Prostate gland (tissue), 2 donors: Measurements from ENCODE around the gene IRF2. TPM values are rescaled to one million over a fixed set of nuclear protein-coding genes. Genes with fewer than 3 reads are reported as not detected.

Experiments
- DNase-seq: peaks from one replicate; pipeline ENCODE4 v3.0.0-alpha.2; 2019; ENCODE audit warnings: low spot score
- H3K27ac ChIP-seq, 2 donors: fragments of 200-600 bp; sonication (generic); 2 replicates each; pipeline ENCODE4 v1.5.1; 2017 to 2019
- H3K27me3 ChIP-seq: fragments of 200-600 bp; sonication (generic); replicated peaks from 2 replicates; pipeline ENCODE4 v1.5.1; 2019; ENCODE audit not compliant: insufficient read depth
- H3K36me3 ChIP-seq, 2 donors: fragments of 200-600 bp; sonication (generic); 1 replicate in 1 of 2; 2 replicates in 1 of 2; pipeline versions ENCODE4 v1.5.1 to v1.8.1; 2017 to 2019
- H3K4me1 ChIP-seq: fragments of 200-600 bp; sonication (generic); replicated peaks from 2 replicates; pipeline ENCODE4 v1.5.1; 2019
- H3K4me3 ChIP-seq, 2 donors: fragments of 200-600 bp; sonication (generic); 2 replicates each; pipeline ENCODE4 v1.5.1; 2017 to 2019
- H3K9me3 ChIP-seq: fragments of 200-600 bp; sonication (generic); 2 replicates; pipeline ENCODE4 v1.5.1; 2017
- CTCF ChIP-seq, 4 experiments: fragments of 200-600 bp in 2 of 4; fragments of 450-650 bp in 2 of 4; sonication (generic) in 2 of 4; IDR thresholded peaks; 1 replicate in 3 of 4; 2 replicates in 1 of 4; pipeline ENCODE4 v1.5.1; 2016 to 2019; ENCODE audit warnings: antibody characterized with exemption in 4 of 4, mild to moderate bottlenecking in 2 of 4, moderate library complexity in 2 of 4
- POLR2A ChIP-seq: fragments of 450-650 bp; IDR thresholded peaks from one replicate; pipeline ENCODE4 v1.6.1; 2016; ENCODE audit warnings: antibody characterized with exemption, mild to moderate bottlenecking
- POLR2AphosphoS5 ChIP-seq: sonication (generic); formaldehyde crosslinking; IDR thresholded peaks from one replicate; pipeline ENCODE4 v1.6.1; 2017; ENCODE audit warnings: antibody characterized with exemption
- WGBS: methylation state at CpG from one replicate; pipeline ENCODE4 v1.1.5; 2018; 5-methylcytosine and 5-hydroxymethylcytosine counted together
- intact Hi-C: fragments of 100-400 bp; cut with DNase I; formaldehyde crosslinking; loops from one replicate; pipeline ENCODE4 v1.14.2; 2022
- total RNA-seq, 2 donors: library from RNA; depleted of rRNA; stranded (reverse); fragments of >200 nt; gene quantifications; one replicate each; pipeline ENCODE4 v1.1.0, GENCODE V29; 2016

IRF2 gene
- total RNA-seq, 2 donors from 2014 or later: 40.7 to 49.9 TPM

- intact Hi-C loops: no loop called here
- WGBS: 97% methylated on average over 5 of the region's 5 CpGs
- Histone ChIP-seq H3K27ac (no peak overlapping the region), H3K36me3 (no peaks in the 10 kb centered on the region), H3K4me1 (peaks cover 4% of the 10 kb centered on the region), H3K27me3 (no peaks in the 10 kb centered on the region), H3K4me3 (no peak overlapping the region), H3K9me3 (no peaks in the 10 kb centered on the region)
- no peak for DNase-seq
- TF ChIP-seq POLR2A: no peak
- no peak for TF ChIP-seq POLR2AphosphoS5
- TF ChIP-seq CTCF (IDR thresholded peaks at IDR 0.05): no peak
Measured at GRCh38 chr4:184463856-184464255, 10.5 kb downstream of the IRF2 start.

DNA sequence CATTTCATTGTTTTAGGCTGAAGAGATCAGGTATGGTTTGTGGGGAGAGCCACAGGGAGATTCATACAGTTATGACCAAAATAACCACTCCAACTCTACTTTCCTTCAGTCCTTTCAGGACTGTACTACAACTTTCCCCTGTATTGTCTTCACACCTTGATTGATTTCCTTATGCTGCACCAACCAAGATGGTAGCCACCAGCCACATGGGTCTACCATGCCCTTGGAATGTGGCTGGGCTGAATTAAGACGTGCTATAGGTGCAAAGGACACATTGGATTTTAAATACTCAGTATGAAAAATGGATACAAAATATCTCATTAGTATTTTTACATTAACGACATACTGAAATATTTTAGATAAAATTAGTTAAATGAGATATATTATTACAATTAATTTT is 11.2 kb downstream of the IRF2 start:
- no peak overlapping the region for H3K4me3 ChIP-seq
- no peak overlapping the region for H3K27ac ChIP-seq
- no peaks in the 10 kb centered on the region for H3K36me3 ChIP-seq
- TF ChIP-seq POLR2A (no peak), CTCF (IDR thresholded peaks at IDR 0.05) (no peak), POLR2AphosphoS5 (no peak)
- H3K9me3 ChIP-seq: no peaks in the 10 kb centered on the region
- DNase-seq: no peak
- WGBS: 97% methylated on average over 2 of the region's 2 CpGs
- intact Hi-C loops: no loop called here
- H3K4me1 ChIP-seq: peaks cover 4% of the 10 kb centered on the region
- no peaks in the 10 kb centered on the region for H3K27me3 ChIP-seq

DNA sequence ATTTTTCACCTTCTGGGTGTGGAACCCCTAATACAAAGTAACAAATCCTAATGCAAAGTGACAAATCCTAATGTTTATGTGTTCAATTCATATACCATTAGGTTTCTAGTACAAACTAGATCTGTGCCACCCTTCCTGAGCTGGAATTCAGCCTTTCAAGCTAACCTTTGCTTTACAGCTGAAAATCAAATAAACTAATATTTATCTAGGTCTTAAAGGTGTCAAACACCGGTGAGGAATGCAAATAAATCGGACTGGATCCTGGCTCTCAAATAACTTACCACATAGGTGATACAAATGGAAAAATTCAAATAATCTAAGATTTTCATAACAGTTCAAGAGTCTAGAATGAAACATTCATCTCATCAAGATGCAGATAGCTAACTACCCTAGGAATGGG is 11.6 kb downstream of the IRF2 start:
- TF ChIP-seq POLR2A: no peak
- TF ChIP-seq CTCF (IDR thresholded peaks at IDR 0.05): no peak
- TF ChIP-seq POLR2AphosphoS5: no peak
- Histone ChIP-seq H3K27ac (no peak overlapping the region), H3K4me3 (no peak overlapping the region), H3K36me3 (no peaks in the 10 kb centered on the region), H3K4me1 (peaks cover 4% of the 10 kb centered on the region), H3K27me3 (no peaks in the 10 kb centered on the region), H3K9me3 (no peaks in the 10 kb centered on the region)
- intact Hi-C loops: no loop called here
- 49% methylated on average over 2 of the region's 2 CpGs for WGBS
- no peak for DNase-seq

DNA sequence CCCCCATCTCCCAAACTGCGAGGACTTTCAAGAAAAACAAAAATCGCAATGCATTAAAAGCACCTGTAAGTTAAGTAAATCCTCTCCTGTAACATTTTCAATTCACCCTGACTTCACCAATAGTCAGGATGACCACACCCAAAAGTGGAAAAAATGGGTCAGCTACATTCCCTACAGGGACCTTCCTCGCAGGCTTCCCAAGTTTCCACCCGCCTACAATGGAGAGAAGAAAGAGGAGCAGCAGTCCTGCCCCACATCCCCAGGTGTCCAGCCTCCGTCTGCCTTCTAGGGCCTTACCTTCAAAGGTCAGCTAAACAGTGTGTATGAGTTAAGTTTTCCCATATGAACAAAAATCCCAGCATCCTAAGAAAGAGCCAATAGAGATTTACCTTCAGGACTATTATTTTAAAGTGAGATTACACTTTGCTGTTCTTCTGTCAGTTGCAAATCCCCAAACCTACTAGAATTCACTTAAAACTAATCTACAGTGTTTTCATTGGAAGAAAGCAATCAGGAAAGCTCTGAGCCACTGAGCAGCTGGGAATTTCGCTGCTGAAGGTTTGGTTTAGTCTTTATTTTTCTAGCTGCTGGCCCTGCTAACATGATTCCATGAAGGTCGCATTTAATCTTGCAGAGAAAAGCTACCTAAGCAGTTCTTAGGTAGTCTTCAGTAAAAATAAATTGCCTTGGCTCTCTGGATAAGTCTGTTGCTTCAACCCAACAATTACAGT is 12.5 kb downstream of the IRF2 start:
- no peak overlapping the region for H3K27ac ChIP-seq
- H3K27me3 ChIP-seq: no peaks in the 10 kb centered on the region
- H3K9me3 ChIP-seq: no peaks in the 10 kb centered on the region
- H3K4me3 ChIP-seq: no peak overlapping the region
- intact Hi-C loops: no loop called here
- WGBS: 92% methylated on average over 7 of the region's 7 CpGs
- no peaks in the 10 kb centered on the region for H3K36me3 ChIP-seq
- peaks cover 4% of the 10 kb centered on the region for H3K4me1 ChIP-seq
- no peak for DNase-seq
- no peak for TF ChIP-seq CTCF (IDR thresholded peaks at IDR 0.05)
- no peak for TF ChIP-seq POLR2AphosphoS5
- TF ChIP-seq POLR2A: no peak
